Natural killer cell (primary cell): ENCODE measurements around the gene ORAI2. TPM values are rescaled to one million over a fixed set of nuclear protein-coding genes. Genes with fewer than 3 reads are reported as not detected.
"Not testable (repeated sequence)": the region's sequence is repeated elsewhere in the genome, so short reads cannot be mapped to it uniquely, and the experiment has no call there.

Source experiments
- ATAC-seq, 3 donors: fragments of 150-1000 bp in 2 of 3; fragments of 200-7000 bp in 1 of 3; cut with Tn5 transposase; 1 replicate in 1 of 3; 2 replicates in 2 of 3; pipeline ENCODE4 v1.10.0; 2021; ENCODE audit warnings: mild to moderate bottlenecking in 2 of 3, moderate library complexity in 2 of 3
- DNase-seq, 2 donors: peaks; one replicate each; pipeline versions ENCODE4 v3.0.0 to v3.0.0-alpha.2; 2013 to 2021; ENCODE audit warnings: mixed read lengths in 1 of 2
- H3K27ac ChIP-seq: one replicate; pipeline ENCODE4 v1.5.1; 2013; ENCODE audit warnings: mild to moderate bottlenecking, low read length
- H3K27me3 ChIP-seq: one replicate; pipeline ENCODE4 v1.6.1; 2013; ENCODE audit warnings: low read length; ENCODE audit not compliant: control insufficient read depth, insufficient read depth
- H3K36me3 ChIP-seq: one replicate; pipeline ENCODE4 v1.6.1; 2013; ENCODE audit warnings: low read length; ENCODE audit not compliant: control insufficient read depth, insufficient read depth
- H3K4me1 ChIP-seq: one replicate; pipeline ENCODE4 v1.6.1; 2013; ENCODE audit warnings: low read length; ENCODE audit not compliant: control insufficient read depth, insufficient read depth
- H3K4me3 ChIP-seq: one replicate; pipeline ENCODE4 v1.5.1; 2013; ENCODE audit warnings: low read length
- H3K9me3 ChIP-seq: one replicate; pipeline ENCODE4 v1.6.1; 2013; ENCODE audit warnings: low read length; ENCODE audit not compliant: control insufficient read depth, insufficient read depth
- H3K27ac Mint-ChIP-seq, 2 donors: one replicate each; pipeline ENCODE4 v1.8.0; 2022; ENCODE audit warnings: mild to moderate bottlenecking in 2 of 2, mixed read lengths in 2 of 2, moderate library complexity in 1 of 2
- H3K27me3 Mint-ChIP-seq, 2 donors: one replicate each; pipeline ENCODE4 v1.8.0; 2022; ENCODE audit warnings: low read depth in 2 of 2, mixed read lengths in 2 of 2
- H3K36me3 Mint-ChIP-seq: one replicate; pipeline ENCODE4 v1.8.0; 2022; ENCODE audit warnings: mixed read lengths
- H3K4me1 Mint-ChIP-seq, 2 donors: one replicate each; pipeline ENCODE4 v1.8.0; 2022; ENCODE audit warnings: mixed read lengths in 2 of 2
- H3K4me3 Mint-ChIP-seq: one replicate; pipeline ENCODE4 v1.8.0; 2022; ENCODE audit warnings: mild to moderate bottlenecking, moderate library complexity, mixed read lengths
- H3K9me3 Mint-ChIP-seq, 2 donors: one replicate each; pipeline ENCODE4 v1.8.0; 2022; ENCODE audit warnings: mixed read lengths in 2 of 2
- CTCF ChIP-seq: fragments of 200-600 bp; IDR thresholded peaks from one replicate; pipeline ENCODE4 v1.8.0; 2022; ENCODE audit warnings: antibody characterized with exemption
- WGBS: methylation state at CpG from one replicate; pipeline ENCODE4 v1.1.7; 2013; ENCODE audit warnings: missing lambda C conversion rate; ENCODE audit not compliant: insufficient coverage; 5-methylcytosine and 5-hydroxymethylcytosine counted together
- intact Hi-C: fragments of 100-400 bp; cut with micrococcal nuclease; formaldehyde crosslinking; loops from one replicate; pipeline ENCODE4 v1.14.2; 2022
- total RNA-seq, 4 donors: library from RNA; stranded (reverse); fragments of 120-200 nt in 1 of 4; gene quantifications; one replicate each; pipeline versions ENCODE4 v1.2.3 to v1.2.4, GENCODE V29; 2013 to 2022

ORAI2 gene
- total RNA-seq, 3 donors from 2014 or later (not counting 1 experiment from before 2014, with no cell fraction given), result 39.1 to 55.0 (median 41.3) TPM

- Histone ChIP-seq H3K27ac (no peak overlapping the region), H3K4me1 (no peaks in the 10 kb centered on the region), H3K4me3 (no peak overlapping the region), H3K27me3 (no peaks in the 10 kb centered on the region), H3K9me3 (no peaks in the 10 kb centered on the region), H3K36me3 (peaks cover 26% of the 10 kb centered on the region)
- H3K27ac Mint-ChIP-seq, result no peak overlapping the region
- 84% methylated on average over 28 of the region's 31 CpGs for WGBS
- no peaks in the 10 kb centered on the region for H3K27me3 Mint-ChIP-seq
- TF ChIP-seq CTCF, result no peak
- no peaks in the 10 kb centered on the region for H3K4me1 Mint-ChIP-seq
- intact Hi-C loops, result no loop called here
- DNase-seq, result no peak
- H3K36me3 Mint-ChIP-seq, result no peaks in the 10 kb centered on the region
- no peak for ATAC-seq
- H3K4me3 Mint-ChIP-seq, result no peak overlapping the region
- H3K9me3 Mint-ChIP-seq, result no peaks in the 10 kb centered on the region
Measured at GRCh38 chr7:102472126-102473041, 39.0 kb downstream of the ORAI2 start.

- WGBS, result 92% methylated on average over 21 of the region's 23 CpGs
- Histone ChIP-seq H3K27me3 (no peaks in the 10 kb centered on the region), H3K36me3 (peaks cover 18% of the 10 kb centered on the region), H3K4me1 (no peaks in the 10 kb centered on the region), H3K4me3 (no peak overlapping the region), H3K9me3 (no peaks in the 10 kb centered on the region), H3K27ac (no peak overlapping the region)
- no peaks in the 10 kb centered on the region for H3K27me3 Mint-ChIP-seq
- H3K27ac Mint-ChIP-seq, result no peak overlapping the region
- H3K36me3 Mint-ChIP-seq, result no peaks in the 10 kb centered on the region
- no peak for TF ChIP-seq CTCF
- ATAC-seq (no peak), DNase-seq (no peak)
- H3K4me3 Mint-ChIP-seq, result no peak overlapping the region
- no peaks in the 10 kb centered on the region for H3K4me1 Mint-ChIP-seq
- intact Hi-C loops, result no loop called here
- no peaks in the 10 kb centered on the region for H3K9me3 Mint-ChIP-seq
Measured at GRCh38 chr7:102473271-102473991, 40.1 kb downstream of the ORAI2 start.

GRCh38 chr7:102474116-102474515 lies 40.7 kb downstream of the ORAI2 start:
- H3K9me3 ChIP-seq, H3K27me3 ChIP-seq, H3K27ac ChIP-seq, H3K4me3 ChIP-seq, H3K36me3 Mint-ChIP-seq, H3K4me1 Mint-ChIP-seq, H3K4me1 ChIP-seq, intact Hi-C loops, H3K27ac Mint-ChIP-seq, H3K9me3 Mint-ChIP-seq, H3K4me3 Mint-ChIP-seq, DNase-seq, ATAC-seq, H3K27me3 Mint-ChIP-seq: not testable (repeated sequence)
- 60% methylated on average over 2 of the region's 14 CpGs for WGBS
- H3K36me3 ChIP-seq, result peaks cover 18% of the 10 kb centered on the region

- H3K9me3 ChIP-seq, H3K4me1 ChIP-seq, H3K27me3 Mint-ChIP-seq, H3K4me1 Mint-ChIP-seq, H3K4me3 Mint-ChIP-seq, H3K36me3 Mint-ChIP-seq, ATAC-seq, H3K4me3 ChIP-seq, H3K9me3 Mint-ChIP-seq, DNase-seq, H3K27me3 ChIP-seq, intact Hi-C loops, H3K27ac Mint-ChIP-seq, H3K27ac ChIP-seq: not testable (repeated sequence)
- 100% methylated on average over 3 of the region's 19 CpGs for WGBS
- peaks cover 17% of the 10 kb centered on the region for H3K36me3 ChIP-seq
Measured at GRCh38 chr7:102474736-102475435, 41.5 kb downstream of the ORAI2 start.
